Daoy (cell line): ENCODE data around the gene SLC12A3. TPM values are rescaled to one million over a fixed set of nuclear protein-coding genes. Genes with fewer than 3 reads are reported as not detected.

Experiments
- DNase-seq: peaks from one replicate; pipeline ENCODE4 v3.0.0-alpha.2; 2015; ENCODE audit warnings: low read depth
- total RNA-seq: library from RNA; depleted of rRNA; stranded (reverse); fragments of >200 nt; shearing (Covaris generic); gene quantifications from 2 replicates; pipeline ENCODE4 v1.2.3, GENCODE V29; 2014

SLC12A3 gene
- total RNA-seq, 1 experiment from 2014 or later, result not detected

- DNase-seq, result peak; percentile 79
These were observed 16.7 kb upstream of the SLC12A3 start for GRCh38 chr16:56848029-56848936.

GRCh38 chr16:56848955-56849689 lies 15.9 kb upstream of the SLC12A3 start:
- peak; percentile 84 for DNase-seq

GRCh38 chr16:56849690-56850680 lies 15.0 kb upstream of the SLC12A3 start:
- no peak for DNase-seq

- no peak for DNase-seq
These were observed 13.2 kb upstream of the SLC12A3 start for GRCh38 chr16:56851671-56852400.

GRCh38 chr16:56852401-56852730 lies 12.6 kb upstream of the SLC12A3 start:
- DNase-seq, result no peak

GRCh38 chr16:56852968-56853367 lies 12.0 kb upstream of the SLC12A3 start:
- DNase-seq, result no peak

DNA sequence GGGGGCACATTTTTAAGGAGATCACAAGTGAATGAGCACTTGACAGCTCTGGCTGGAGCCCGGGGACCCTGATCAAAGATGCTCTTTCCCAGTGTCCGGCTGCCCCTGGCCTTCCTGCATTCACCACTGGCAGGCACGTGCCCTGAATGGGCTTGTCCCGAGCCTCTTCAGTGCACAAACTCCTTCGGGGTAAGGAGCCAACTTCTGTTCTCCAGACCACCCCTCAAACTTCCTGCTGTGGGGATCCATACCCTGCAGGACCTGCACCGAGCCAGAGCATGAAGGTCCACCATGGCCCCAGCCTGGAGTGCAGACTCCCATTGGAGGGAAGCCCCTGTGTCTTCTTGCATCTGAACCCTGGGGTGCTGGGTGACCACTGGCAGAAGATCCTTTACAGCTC lies 9.8 kb upstream of the SLC12A3 start:
- no peak for DNase-seq

DNA sequence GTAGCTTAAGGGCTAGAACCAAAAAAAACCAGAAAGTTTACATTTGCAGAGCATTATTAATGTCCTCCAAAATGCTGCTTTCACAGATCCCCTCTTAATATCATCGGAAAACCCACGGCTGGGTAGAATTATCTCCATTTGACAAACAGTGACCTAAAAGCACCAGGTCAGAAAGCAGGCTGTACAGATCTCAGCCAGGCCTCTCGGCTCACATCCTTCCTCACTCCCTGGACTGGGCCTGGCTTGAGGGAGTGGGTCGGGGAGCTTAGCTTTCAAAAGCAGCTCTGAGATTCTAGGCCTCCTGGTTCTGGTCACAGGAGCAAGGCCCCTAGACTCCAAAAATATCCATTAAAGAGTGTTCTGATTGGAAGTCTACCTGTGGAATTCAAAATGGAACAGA lies 9.1 kb upstream of the SLC12A3 start:
- no peak for DNase-seq

DNA sequence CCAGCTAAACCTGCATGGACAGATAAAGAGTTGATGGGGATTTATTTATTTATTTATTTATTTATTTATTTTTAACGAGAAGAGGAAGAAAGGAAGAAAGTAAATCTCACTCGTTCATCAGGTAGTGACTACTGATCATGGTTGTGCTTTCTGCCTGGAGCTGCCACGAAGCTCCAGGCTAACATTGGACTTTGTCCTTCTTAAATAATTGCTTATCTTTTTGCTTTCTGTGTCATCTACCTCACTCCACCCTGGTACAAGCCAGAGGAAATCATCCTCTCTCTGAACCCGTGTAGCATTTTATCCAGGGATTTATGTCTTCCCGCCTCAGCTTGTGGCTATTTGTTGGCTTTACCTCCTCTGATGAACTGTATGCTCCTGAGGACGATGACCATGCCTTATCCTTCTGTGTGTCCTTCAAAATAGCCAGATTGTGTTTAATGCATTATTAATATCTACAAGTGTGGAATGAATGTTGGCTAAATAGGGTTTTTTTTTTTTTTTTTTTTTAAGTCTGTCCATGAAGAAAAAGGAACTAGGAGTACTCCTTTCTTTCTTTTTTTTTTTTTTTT lies 8.0 kb upstream of the SLC12A3 start:
- DNase-seq, result no peak

DNA sequence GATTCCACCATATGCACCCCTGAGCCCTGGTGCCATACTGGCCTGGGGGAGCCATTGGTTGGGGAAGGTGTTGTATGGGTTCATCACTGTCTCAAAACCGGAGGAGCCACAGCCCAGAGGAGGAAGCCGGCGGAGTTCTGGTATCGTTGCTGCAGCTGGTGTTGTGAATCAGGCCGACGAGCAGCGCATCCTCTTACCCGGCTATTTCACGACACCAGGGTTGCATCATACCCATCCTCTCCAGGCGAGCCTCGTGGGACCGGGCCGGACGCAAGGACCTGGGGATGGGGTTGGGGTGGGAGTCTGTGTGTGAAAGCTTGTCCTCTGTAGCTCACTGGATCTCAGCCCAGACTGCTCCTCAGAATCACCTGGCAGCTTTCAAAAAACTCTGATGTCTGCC lies 6.6 kb upstream of the SLC12A3 start:
- DNase-seq, result no peak

GRCh38 chr16:56859636-56860035 lies 5.4 kb upstream of the SLC12A3 start:
- no peak for DNase-seq

DNA sequence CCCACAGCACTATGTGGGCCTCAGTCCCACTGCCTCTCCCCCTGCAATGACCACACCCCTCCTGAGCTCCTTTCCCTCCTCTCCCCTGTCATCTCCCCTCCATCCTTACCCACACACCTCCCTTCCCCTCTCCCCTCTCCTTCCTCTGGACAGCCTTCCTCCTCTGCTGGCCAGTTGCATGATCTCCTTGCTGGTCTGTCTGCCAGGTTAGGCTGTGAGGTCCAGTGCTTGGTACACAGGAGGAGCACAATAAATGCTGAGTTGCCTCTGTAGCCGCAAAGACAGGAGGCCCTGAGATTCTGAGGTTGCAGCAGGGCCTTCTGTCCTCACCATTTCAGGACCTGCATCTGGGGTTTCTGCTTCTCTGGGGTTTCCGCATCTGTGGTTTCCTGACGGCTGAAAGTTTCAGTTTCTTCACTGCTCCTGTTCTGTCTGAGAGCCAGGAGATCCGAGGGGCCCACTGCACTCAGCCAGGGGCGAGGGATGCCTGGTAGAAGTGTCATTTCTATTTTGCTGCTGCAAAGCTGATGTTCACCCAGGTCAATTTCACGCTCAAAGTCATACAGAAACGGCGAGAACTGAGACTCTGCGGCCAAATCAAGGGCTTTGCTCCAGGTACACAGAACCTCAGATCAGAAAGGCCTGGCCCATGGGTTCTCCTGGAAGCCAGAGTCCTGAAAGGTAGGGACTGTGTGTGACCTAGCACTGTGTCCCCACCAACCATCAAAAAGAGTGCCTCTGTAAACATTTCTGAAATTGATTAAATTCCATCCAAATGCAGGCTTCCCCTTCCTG lies 4.6 kb upstream of the SLC12A3 start:
- DNase-seq, result no peak

DNA sequence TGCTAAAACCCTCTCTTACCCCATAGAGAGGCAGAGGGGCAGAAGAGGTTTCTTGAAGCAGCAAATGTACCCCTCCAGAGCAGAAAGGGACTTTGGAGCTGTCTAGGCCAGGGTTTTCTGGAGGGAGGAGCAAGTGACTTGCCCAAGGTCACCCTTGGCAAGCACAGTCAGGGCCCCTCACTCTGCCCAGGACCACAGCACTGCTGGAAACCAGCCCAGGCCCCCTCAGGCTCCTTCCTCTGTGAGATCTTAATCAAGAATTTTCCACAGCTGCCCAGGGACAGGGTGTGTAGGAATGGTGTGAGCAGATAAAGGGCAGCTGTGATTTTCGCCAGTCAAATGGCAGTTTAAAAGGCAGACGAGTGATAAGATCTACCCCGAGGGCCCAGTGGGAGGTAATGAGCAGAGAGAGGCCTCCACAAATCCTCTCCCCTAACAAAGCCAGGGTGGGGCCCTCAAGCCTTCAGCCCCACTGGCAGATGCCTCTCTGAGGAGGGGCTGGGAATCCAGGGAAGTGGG lies 3.9 kb upstream of the SLC12A3 start:
- peak; percentile 67 for DNase-seq

- no peak for DNase-seq
These were observed 3.3 kb upstream of the SLC12A3 start for GRCh38 chr16:56861756-56862155.

- no peak for DNase-seq
These were observed 2.2 kb upstream of the SLC12A3 start for GRCh38 chr16:56862776-56863175.

- DNase-seq, result no peak
These were observed 521 bp downstream of the SLC12A3 start for GRCh38 chr16:56865394-56866062.

DNA sequence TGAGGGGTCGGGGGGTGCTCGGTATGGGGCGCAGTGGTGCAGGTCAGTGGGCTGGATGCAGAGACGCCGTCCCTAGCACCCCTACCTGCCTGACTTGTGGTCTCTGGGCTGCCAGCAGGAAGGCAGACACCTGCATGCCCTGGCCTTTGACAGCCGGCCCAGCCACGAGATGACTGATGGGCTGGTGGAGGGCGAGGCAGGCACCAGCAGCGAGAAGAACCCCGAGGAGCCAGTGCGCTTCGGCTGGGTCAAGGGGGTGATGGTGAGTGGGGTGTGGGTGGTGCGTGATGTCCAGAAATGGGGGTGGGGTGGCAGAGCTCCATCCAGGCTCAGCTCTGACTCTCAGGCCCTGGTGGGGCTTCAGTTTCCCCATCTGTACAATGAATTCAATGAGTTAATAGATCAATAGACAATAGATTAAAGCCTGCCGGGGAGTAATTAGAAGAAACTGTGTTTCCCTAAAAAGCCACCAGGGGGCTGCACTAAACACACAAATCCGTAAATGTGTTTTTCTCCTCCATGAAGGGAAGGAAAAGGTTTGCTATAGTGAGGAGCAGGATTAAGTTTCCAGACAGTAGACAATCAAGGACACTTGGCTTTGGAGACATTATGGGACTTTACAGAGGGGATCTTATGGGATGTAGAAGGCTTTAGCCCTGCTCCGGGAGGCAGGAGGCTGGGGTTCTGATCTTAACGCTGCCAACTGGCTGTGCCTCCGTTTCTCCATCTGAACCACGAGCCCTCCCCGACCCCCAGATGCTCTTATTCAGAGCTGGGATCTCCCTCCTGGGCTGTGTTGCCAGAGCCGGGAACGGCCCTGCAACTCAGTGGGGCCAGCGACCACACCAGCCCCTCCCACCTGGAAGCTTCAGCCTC lies 2.2 kb downstream of the SLC12A3 start:
- DNase-seq, result no peak

GRCh38 chr16:56868175-56868574 lies 3.2 kb downstream of the SLC12A3 start:
- DNase-seq, result no peak
